Ovary (tissue), 9 donors: ENCODE measurements around the gene NFU1. TPM values are rescaled to one million over a fixed set of nuclear protein-coding genes. Genes with fewer than 3 reads are reported as not detected.

Source experiments
- DNase-seq, 5 donors: peaks; one replicate each; pipeline ENCODE4 v3.0.0-alpha.2; 2019 to 2020
- H3K27ac ChIP-seq, 2 donors: fragments of 200-600 bp; one replicate each; pipeline versions ENCODE4 v1.5.1 to v1.8.0; 2019 to 2022
- H3K27me3 ChIP-seq: fragments of 200-600 bp; one replicate; pipeline ENCODE4 v1.8.0; 2022
- H3K36me3 ChIP-seq: fragments of 200-600 bp; sonication (generic); one replicate; pipeline ENCODE4 v1.5.1; 2019
- H3K4me1 ChIP-seq: one replicate; pipeline ENCODE4 v1.8.1; 2013; ENCODE audit warnings: mild to moderate bottlenecking, moderate library complexity; ENCODE audit not compliant: insufficient read depth
- H3K4me3 ChIP-seq: fragments of 200-600 bp; sonication (generic); one replicate; pipeline ENCODE4 v1.5.1; 2017
- H3K9me3 ChIP-seq, 2 donors: fragments of 200-600 bp in 1 of 2; sonication (generic) in 1 of 2; one replicate each; pipeline versions ENCODE4 v1.5.1 to v1.8.1; 2013 to 2019; ENCODE audit warnings: mild to moderate bottlenecking in 1 of 2, moderate library complexity in 1 of 2
- CTCF ChIP-seq, 3 donors: fragments of 450-650 bp in 2 of 3; fragments of 200-600 bp in 1 of 3; IDR thresholded peaks; one replicate each; pipeline versions ENCODE4 v1.5.1 to v1.8.0; 2016 to 2022; ENCODE audit warnings: antibody characterized with exemption in 3 of 3, mild to moderate bottlenecking in 1 of 3
- EP300 ChIP-seq: sonication (generic); formaldehyde crosslinking; IDR thresholded peaks from one replicate; pipeline ENCODE4 v1.6.1; 2017; ENCODE audit warnings: antibody characterized with exemption
- POLR2A ChIP-seq: fragments of 450-650 bp; IDR thresholded peaks from one replicate; pipeline ENCODE4 v1.6.1; 2017; ENCODE audit warnings: antibody characterized with exemption, mild to moderate bottlenecking, moderate library complexity
- WGBS, 3 donors: extraction: QIAGEN DNeasy Blood & Tissue Kit in 1 of 3; methylation state at CpG; one replicate each; pipeline versions ENCODE4 v1.1.5 to v1.1.7; 2013 to 2017; 5-methylcytosine and 5-hydroxymethylcytosine counted together
- intact Hi-C, 4 donors: fragments of 100-400 bp; cut with DNase I; formaldehyde crosslinking; loops; one replicate each; pipeline versions ENCODE4 v1.11.0 to v1.15.1; 2022 to 2023
- polyA plus RNA-seq, 2 donors: library from polyadenylated mRNA; stranded (reverse); fragments of 200-250 nt in 1 of 2; fragments of 350-450 nt in 1 of 2; fragmentation: Illumina TruSeq in 1 of 2; extraction: RNeasy Lipid Tissue Mini Kit (QIAGEN cat#74804) in 1 of 2; gene quantifications; one replicate each; pipeline ENCODE4 v1.2.3, GENCODE V29; 2013 to 2014
- total RNA-seq, 7 donors: library from RNA; depleted of rRNA in 2 of 7; stranded (reverse); fragments of >200 nt in 2 of 7; fragmentation: NEBNext Ultra II Directional in 3 of 7; extraction: Animal tissue kit (Norgen Biotek cat#: 25700) in 3 of 7; gene quantifications; one replicate each; pipeline versions ENCODE4 v1.1.0 to v1.2.4, GENCODE V29; 2016 to 2023
- donor health status: DM: no; HTN: no; CAD: no; lungs with moderate emphysema.
- donor health status: DM: no; HTN: no; CAD: no.
- donor health status: Bipolar disorder and iron deficiency.
- donor health status: DM: yes; HTN: yes; CAD: no.
- donor health status: DM: no; HTN: no; CAD: no.
- donor health status: DM: yes; HTN: yes; CAD: no.

Gene NFU1
- total and polyA plus RNA-seq, 9 donors = 39.0 to 59.5 (median 48.1) TPM

- 83 to 96% (median 92%) methylated on average over 2 of the region's 2 CpGs for WGBS, 3 donors
- Histone ChIP-seq H3K36me3 (no peaks in the 10 kb centered on the region), H3K27me3 (no peaks in the 10 kb centered on the region), H3K27ac (no peak overlapping the region), H3K9me3 (no peaks in the 10 kb centered on the region), H3K4me3 (no peak overlapping the region), H3K4me1 (peaks cover 2% of the 10 kb centered on the region)
- no peak for DNase-seq
- TF ChIP-seq EP300 (no peak), CTCF (IDR thresholded peaks at IDR 0.05) (no peak), POLR2A (no peak)
- intact Hi-C loops = no loop called here
These were observed 54.7 kb downstream of the NFU1 start for GRCh38 chr2:69382547-69382946.

- H3K4me1 ChIP-seq = peaks cover 2% of the 10 kb centered on the region
- no peak overlapping the region for H3K27ac ChIP-seq
- WGBS, 3 donors = 46 to 66% (median 53%) methylated on average over 1 of the region's 1 CpG
- H3K27me3 ChIP-seq = no peaks in the 10 kb centered on the region
- no peaks in the 10 kb centered on the region for H3K9me3 ChIP-seq
- TF ChIP-seq CTCF (IDR thresholded peaks at IDR 0.05) (no peak), EP300 (no peak)
- intact Hi-C loops = no loop called here
- DNase-seq = no peak
- H3K4me3 ChIP-seq = no peak overlapping the region
- H3K36me3 ChIP-seq = no peaks in the 10 kb centered on the region
These were observed 55.9 kb downstream of the NFU1 start for GRCh38 chr2:69381337-69381737.

- peaks cover 2% of the 10 kb centered on the region for H3K4me1 ChIP-seq
- TF ChIP-seq CTCF (IDR thresholded peaks at IDR 0.05) = no peak
- no peaks in the 10 kb centered on the region for H3K36me3 ChIP-seq
- no peaks in the 10 kb centered on the region for H3K27me3 ChIP-seq
- WGBS, 3 donors = 94 to 95% (median 94%) methylated on average over 12 of the region's 12 CpGs
- DNase-seq = no peak
- intact Hi-C loops = no loop called here
- no peak overlapping the region for H3K4me3 ChIP-seq
- H3K9me3 ChIP-seq = no peaks in the 10 kb centered on the region
- no peak overlapping the region for H3K27ac ChIP-seq
These were observed 56.9 kb downstream of the NFU1 start for GRCh38 chr2:69380072-69380917.

- intact Hi-C loops = no loop called here
These were observed 60.8 kb downstream of the NFU1 start for GRCh38 chr2:69376403-69376802.

More at GRCh38 chr2:69376403-69376802, 60.8 kb downstream of the NFU1 start:
- 63 to 78% (median 71%) methylated on average over 6 of the region's 6 CpGs for WGBS, 3 donors
- no peaks in the 10 kb centered on the region for H3K9me3 ChIP-seq
- no peak for DNase-seq
- TF ChIP-seq CTCF (IDR thresholded peaks at IDR 0.05) = no peak
- no peak overlapping the region for H3K4me3 ChIP-seq
- H3K27ac ChIP-seq = no peak overlapping the region
- no peaks in the 10 kb centered on the region for H3K36me3 ChIP-seq
- H3K27me3 ChIP-seq = no peaks in the 10 kb centered on the region
- H3K4me1 ChIP-seq = no peaks in the 10 kb centered on the region
